HepG2 (cell line): Measurements from ENCODE around the gene XXYLT1. TPM values are rescaled to one million over a fixed set of nuclear protein-coding genes. Genes with fewer than 3 reads are reported as not detected.
A peak's percentile ranks its signal among the peaks of the same experiment; 100 is the strongest.

ENCODE experiments used
- ARID3A ChIP-seq: IDR thresholded peaks from 2 replicates; pipeline ENCODE4 v1.6.1; 2012; ENCODE audit warnings: low read depth, low read length, improper control_type of control experiment
- ATF7 ChIP-seq, 2 experiments: fragments of 450-650 bp in 1 of 2; sonication (generic) in 1 of 2; formaldehyde crosslinking in 1 of 2; IDR thresholded peaks; 2 replicates each; pipeline versions ENCODE4 v1.4.0 to v1.6.1; 2016 to 2020; ENCODE audit warnings: antibody characterized with exemption in 1 of 2, mild to moderate bottlenecking in 1 of 2, missing genetic modification reagents in 1 of 2
- CCAR2 ChIP-seq: fragments of 200-400 bp; formaldehyde crosslinking; optimal IDR thresholded peaks from 2 replicates; pipeline ENCODE3; 2018; ENCODE audit warnings: low read depth, mild to moderate bottlenecking, low read length, moderate library complexity
- CTCF ChIP-seq: sonication (generic); formaldehyde crosslinking; IDR thresholded peaks from 2 replicates; pipeline ENCODE4 v1.5.0; 2020; ENCODE audit warnings: mild to moderate bottlenecking, missing genetic modification reagents, moderate library complexity
- ERF ChIP-seq: IDR thresholded peaks from 2 replicates; pipeline ENCODE4 v1.6.1; 2018; ENCODE audit warnings: missing biosample characterization, missing genetic modification reagents
- HNRNPLL ChIP-seq: fragments of 200-400 bp; formaldehyde crosslinking; IDR thresholded peaks from 2 replicates; pipeline ENCODE4 v1.6.1; 2017; ENCODE audit warnings: mild to moderate bottlenecking, low read depth, low read length; ENCODE audit not compliant: poor library complexity, severe bottlenecking
- HNRNPUL1 ChIP-seq: fragments of 200-400 bp; formaldehyde crosslinking; IDR thresholded peaks from 2 replicates; pipeline ENCODE4 v1.6.1; 2017; ENCODE audit warnings: low read depth, mild to moderate bottlenecking, low read length, moderate library complexity
- KDM1A ChIP-seq: IDR thresholded peaks from 2 replicates; pipeline ENCODE4 v1.6.1; 2016; ENCODE audit warnings: missing compliant biosample characterization
- KDM5B ChIP-seq: sonication (generic); formaldehyde crosslinking; IDR thresholded peaks from 2 replicates; pipeline ENCODE4 v1.4.0; 2020; ENCODE audit warnings: missing genetic modification reagents, mild to moderate bottlenecking, borderline replicate concordance
- MAFK ChIP-seq, 2 experiments: IDR thresholded peaks in 1 of 2; conservative IDR thresholded peaks in 1 of 2; 2 replicates each; pipeline ENCODE4 v1.6.1; 2011; ENCODE audit warnings: improper control_type of control experiment in 2 of 2, low read length in 2 of 2
- NCOR1 ChIP-seq: fragments of 200-600 bp; sonication (generic); IDR thresholded peaks from 2 replicates; pipeline ENCODE4 v1.7.0; 2017; ENCODE audit warnings: antibody characterized with exemption, low read length, borderline replicate concordance
- SAFB2 ChIP-seq: sonication (generic); formaldehyde crosslinking; IDR thresholded peaks from 2 replicates; pipeline ENCODE4 v1.5.1; 2020; ENCODE audit warnings: missing genetic modification reagents, low read depth, mild to moderate bottlenecking, borderline replicate concordance
- SALL2 ChIP-seq: sonication (generic); formaldehyde crosslinking; IDR thresholded peaks from 2 replicates; pipeline ENCODE4 v1.8.1; 2023; ENCODE audit warnings: mild to moderate bottlenecking, missing genetic modification reagents, inconsistent platforms
- TEAD3 ChIP-seq: optimal IDR thresholded peaks from 2 replicates; pipeline ENCODE3; 2016; ENCODE audit warnings: borderline replicate concordance
- TRAFD1 ChIP-seq: sonication (generic); formaldehyde crosslinking; IDR thresholded peaks from 2 replicates; pipeline ENCODE4 v1.5.1; 2020; ENCODE audit warnings: missing genetic modification reagents, mild to moderate bottlenecking, borderline replicate concordance
- YEATS4 ChIP-seq: sonication (generic); formaldehyde crosslinking; IDR thresholded peaks from 2 replicates; pipeline ENCODE4 v1.4.0; 2020; ENCODE audit warnings: missing genetic modification reagents, borderline replicate concordance
- ZMYM2 ChIP-seq: sonication (generic); formaldehyde crosslinking; IDR thresholded peaks from 2 replicates; pipeline ENCODE4 v1.8.0; 2022; ENCODE audit warnings: mild to moderate bottlenecking, missing genetic modification reagents
- ZNF136 ChIP-seq: sonication (generic); formaldehyde crosslinking; IDR thresholded peaks from 2 replicates; pipeline ENCODE4 v1.8.1; 2022; ENCODE audit warnings: low read depth, mild to moderate bottlenecking, moderate library complexity, missing genetic modification reagents
- ZNF24 ChIP-seq: fragments of 450-650 bp; IDR thresholded peaks from 2 replicates; pipeline ENCODE4 v1.6.1; 2017; ENCODE audit warnings: antibody characterized with exemption, mild to moderate bottlenecking
- ZNF614 ChIP-seq: IDR thresholded peaks from 2 replicates; pipeline ENCODE4 v1.6.1; 2018; ENCODE audit warnings: missing biosample characterization, missing genetic modification reagents, inconsistent platforms, borderline replicate concordance
- polyA plus RNA-seq, 8 experiments: library from polyadenylated mRNA; depleted of rRNA in 3 of 8; stranded (reverse) in 7 of 8; unstranded in 1 of 8; fragments of >200 nt; fragmentation: Illumina TruSeq in 4 of 8; extraction: Trizol in 4 of 8; gene quantifications; 2 replicates each; pipeline versions ENCODE4 v1.2.1 to v1.2.3, GENCODE V29; 2011 to 2016; ENCODE audit warnings: low read depth in 4 of 8, missing spikeins in 1 of 8, mixed read lengths in 1 of 8; ENCODE audit not compliant: insufficient read depth in 1 of 8
- total RNA-seq, 5 experiments: library from RNA; depleted of rRNA; stranded (reverse); fragments of >200 nt; fragmentation: Illumina TruSeq; extraction: Trizol; gene quantifications; 2 replicates each; pipeline ENCODE4 v1.2.3, GENCODE V29; 2016; ENCODE audit warnings: low read depth in 1 of 5

XXYLT1 gene
- total and polyA plus RNA-seq, 2 of the 13 experiments (the other 11 are each of a cell fraction or from before 2014, with no cell fraction given), result 17.7 to 19.0 TPM

DNA sequence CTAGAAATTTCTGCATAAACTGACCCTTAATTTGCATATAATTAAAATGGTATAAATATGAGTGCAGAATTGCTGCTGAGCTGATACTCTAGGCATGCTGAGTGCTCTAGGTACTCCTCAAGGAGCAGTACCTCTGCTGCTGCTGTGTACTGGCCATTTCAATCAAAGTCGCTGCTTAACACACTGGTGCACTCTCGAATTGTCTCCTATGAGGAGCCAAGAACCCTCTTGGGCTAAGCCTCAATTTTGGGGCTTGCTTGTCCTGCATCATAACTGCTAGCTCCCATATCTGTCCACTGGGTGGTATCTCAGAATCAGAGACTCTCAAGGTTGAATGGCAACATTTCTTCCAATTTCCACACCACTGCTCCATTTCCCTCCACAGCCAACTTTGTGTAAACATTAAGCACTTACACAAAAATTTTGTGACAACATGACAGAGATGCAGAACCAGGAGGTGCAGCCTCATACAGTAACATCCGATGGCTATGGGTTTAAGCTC lies 82.5 kb downstream of the XXYLT1 start (continued):
- TF ChIP-seq ERF (CRISPR knock-in tag) (no peak), ZNF614 (CRISPR knock-in tag) (no peak), SAFB2 (CRISPR knock-in tag) (no peak), TEAD3 (peak; percentile 9), ZNF24 (no peak), SALL2 (CRISPR knock-in tag) (no peak), HNRNPLL (no peak), ATF7 (IDR thresholded peaks at IDR 0.05) (no peak), ATF7 (CRISPR knock-in tag; IDR thresholded peaks at IDR 0.05) (no peak), TRAFD1 (CRISPR knock-in tag) (no peak), CTCF (CRISPR knock-in tag) (0 out of 2 replicates have a peak, but pooled peaks have one; percentile 13), ARID3A (no peak), ZNF136 (no peak), ZMYM2 (CRISPR knock-in tag) (no peak), KDM1A (CRISPR knock-in tag) (no peak), YEATS4 (CRISPR knock-in tag) (no peak), NCOR1 (no peak), MAFK (conservative IDR thresholded peaks at IDR 0.05 in 1 of 2, IDR thresholded peaks at IDR 0.05 in 1 of 2; ENCODE audit: low read length in 2 of 2) (no peak), CCAR2 (no peak), HNRNPUL1 (no peak), KDM5B (no peak)
